Gastrocnemius medialis (tissue), 4 donors: ENCODE results near the gene C14orf132. TPM values are rescaled to one million over a fixed set of nuclear protein-coding genes. Genes with fewer than 3 reads are reported as not detected.

Experiments used
- ATAC-seq, 2 donors: fragments of 150-250 bp; one replicate each; pipeline ENCODE4 v1.9.1; 2016
- DNase-seq, 2 donors: peaks; one replicate each; pipeline ENCODE4 v3.0.0-alpha.2; 2019
- H3K27ac ChIP-seq, 4 donors: fragments of 200-600 bp; sonication (generic); 1 replicate in 1 of 4; 2 replicates in 3 of 4; pipeline ENCODE4 v1.5.1; 2016 to 2018; ENCODE audit warnings: mild to moderate bottlenecking in 2 of 4, moderate library complexity in 1 of 4
- H3K27me3 ChIP-seq, 3 donors: fragments of 200-600 bp; sonication (generic) in 2 of 3; 1 replicate in 1 of 3; 2 replicates in 2 of 3; pipeline versions ENCODE4 v1.5.1 to v1.6.0; 2016 to 2019; ENCODE audit warnings: mild to moderate bottlenecking in 1 of 3, moderate library complexity in 1 of 3
- H3K36me3 ChIP-seq, 2 donors: fragments of 200-600 bp; sonication (generic) in 1 of 2; one replicate each; pipeline ENCODE4 v1.5.1; 2017 to 2018
- H3K4me1 ChIP-seq, 2 donors: fragments of 200-600 bp; sonication (generic) in 1 of 2; one replicate each; pipeline ENCODE4 v1.5.1; 2016 to 2017; ENCODE audit warnings: mild to moderate bottlenecking in 2 of 2
- H3K4me3 ChIP-seq, 4 donors: fragments of 200-600 bp; sonication (generic) in 3 of 4; 1 replicate in 1 of 4; 2 replicates in 3 of 4; pipeline ENCODE4 v1.5.1; 2016 to 2019; ENCODE audit warnings: mild to moderate bottlenecking in 2 of 4
- H3K9me3 ChIP-seq, 3 donors: fragments of 200-600 bp; sonication (generic) in 2 of 3; 1 replicate in 1 of 3; 2 replicates in 2 of 3; pipeline ENCODE4 v1.5.1; 2016 to 2019
- POLR2A ChIP-seq, 2 donors: fragments of 450-650 bp; IDR thresholded peaks; one replicate each; pipeline ENCODE4 v1.6.1; 2017; ENCODE audit warnings: antibody characterized with exemption in 2 of 2, mild to moderate bottlenecking in 2 of 2, moderate library complexity in 2 of 2
- in situ Hi-C, 4 donors: fragments of 200-750 bp; cut with MboI; loops; one replicate each; pipeline versions ENCODE4 v1.15.0 to v1.8.0; 2017; ENCODE audit warnings: low sequenced_read_pairs in 4 of 4
- intact Hi-C: fragments of 100-400 bp; cut with DNase I; formaldehyde crosslinking; loops from one replicate; pipeline ENCODE4 v1.15.1; 2023; ENCODE audit warnings: low total_unique reads
- total RNA-seq, 4 donors: library from RNA; depleted of rRNA; stranded (reverse); fragments of >200 nt; gene quantifications; one replicate each; pipeline versions ENCODE4 v1.1.0 to v1.2.3, GENCODE V29; 2016
- TF ChIP-seq, protein P1 (sequence below), 5 experiments: fragments of 450-650 bp in 3 of 5; fragments of 200-600 bp in 2 of 5; sonication (generic) in 2 of 5; IDR thresholded peaks in 4 of 5; conservative IDR thresholded peaks in 1 of 5; 1 replicate in 4 of 5; 2 replicates in 1 of 5; pipeline ENCODE4 v1.5.1; 2016 to 2019; ENCODE audit warnings: antibody characterized with exemption in 5 of 5, mild to moderate bottlenecking in 3 of 5, moderate library complexity in 3 of 5

C14orf132 gene
- total RNA-seq, 4 donors from 2014 or later = 1.1 to 2.9 (median 1.5) TPM

DNA sequence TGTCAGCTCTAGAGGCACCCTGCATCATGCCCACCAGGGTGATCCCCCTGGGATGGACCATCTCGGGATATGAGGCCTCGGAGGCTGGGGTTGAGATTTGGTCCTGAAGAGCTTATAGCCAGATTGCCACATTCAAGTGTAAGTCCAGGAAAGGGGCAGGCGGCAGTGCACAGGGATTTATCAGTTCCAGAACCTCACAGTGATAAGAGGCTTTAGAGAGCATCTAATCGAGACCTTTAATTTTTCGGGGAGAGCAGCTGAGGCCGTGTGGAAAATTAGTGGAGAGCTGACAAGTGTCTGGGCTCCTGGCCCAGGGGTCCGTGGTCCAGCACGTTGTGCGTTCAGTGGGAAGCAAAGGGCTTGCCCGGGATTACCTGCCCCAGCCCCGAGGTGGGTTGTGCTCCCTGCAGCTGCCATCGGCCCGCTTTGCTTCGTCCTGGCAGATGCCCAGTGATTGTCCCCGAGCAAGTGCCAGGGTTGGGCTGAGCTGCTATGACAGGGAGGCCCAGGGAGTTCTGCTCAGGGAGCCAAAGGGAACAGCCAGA, 52.1 kb downstream of the C14orf132 start:
- intact Hi-C loops (loop anchor here (10.0 kb wide), 1 partner anchor 56 kb away; the partner anchor contains the start of gene C14orf132), in situ Hi-C loops (loop anchor here in 3 of 4 donors (10.0 to 25.0 kb wide), 2 partner anchors 184 to 346 kb away; no protein-coding TSS in a partner anchor)
- TF ChIP-seq, protein P1, sequence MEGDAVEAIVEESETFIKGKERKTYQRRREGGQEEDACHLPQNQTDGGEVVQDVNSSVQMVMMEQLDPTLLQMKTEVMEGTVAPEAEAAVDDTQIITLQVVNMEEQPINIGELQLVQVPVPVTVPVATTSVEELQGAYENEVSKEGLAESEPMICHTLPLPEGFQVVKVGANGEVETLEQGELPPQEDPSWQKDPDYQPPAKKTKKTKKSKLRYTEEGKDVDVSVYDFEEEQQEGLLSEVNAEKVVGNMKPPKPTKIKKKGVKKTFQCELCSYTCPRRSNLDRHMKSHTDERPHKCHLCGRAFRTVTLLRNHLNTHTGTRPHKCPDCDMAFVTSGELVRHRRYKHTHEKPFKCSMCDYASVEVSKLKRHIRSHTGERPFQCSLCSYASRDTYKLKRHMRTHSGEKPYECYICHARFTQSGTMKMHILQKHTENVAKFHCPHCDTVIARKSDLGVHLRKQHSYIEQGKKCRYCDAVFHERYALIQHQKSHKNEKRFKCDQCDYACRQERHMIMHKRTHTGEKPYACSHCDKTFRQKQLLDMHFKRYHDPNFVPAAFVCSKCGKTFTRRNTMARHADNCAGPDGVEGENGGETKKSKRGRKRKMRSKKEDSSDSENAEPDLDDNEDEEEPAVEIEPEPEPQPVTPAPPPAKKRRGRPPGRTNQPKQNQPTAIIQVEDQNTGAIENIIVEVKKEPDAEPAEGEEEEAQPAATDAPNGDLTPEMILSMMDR (IDR thresholded peaks at IDR 0.05 in 4 of 5, conservative IDR thresholded peaks at IDR 0.05 in 1 of 5) = no peak
- TF ChIP-seq POLR2A (IDR thresholded peaks at IDR 0.05) = no peak
- H3K4me3 ChIP-seq = no peak overlapping the region
- no peaks in the 10 kb centered on the region for H3K9me3 ChIP-seq
- no peak overlapping the region for H3K27ac ChIP-seq
- DNase-seq (no peak), ATAC-seq (no peak)
- no peaks in the 10 kb centered on the region for H3K27me3 ChIP-seq
- peaks cover 0 to 4% of the 10 kb centered on the region in 2 donors for H3K4me1 ChIP-seq
- no peaks in the 10 kb centered on the region for H3K36me3 ChIP-seq

DNA sequence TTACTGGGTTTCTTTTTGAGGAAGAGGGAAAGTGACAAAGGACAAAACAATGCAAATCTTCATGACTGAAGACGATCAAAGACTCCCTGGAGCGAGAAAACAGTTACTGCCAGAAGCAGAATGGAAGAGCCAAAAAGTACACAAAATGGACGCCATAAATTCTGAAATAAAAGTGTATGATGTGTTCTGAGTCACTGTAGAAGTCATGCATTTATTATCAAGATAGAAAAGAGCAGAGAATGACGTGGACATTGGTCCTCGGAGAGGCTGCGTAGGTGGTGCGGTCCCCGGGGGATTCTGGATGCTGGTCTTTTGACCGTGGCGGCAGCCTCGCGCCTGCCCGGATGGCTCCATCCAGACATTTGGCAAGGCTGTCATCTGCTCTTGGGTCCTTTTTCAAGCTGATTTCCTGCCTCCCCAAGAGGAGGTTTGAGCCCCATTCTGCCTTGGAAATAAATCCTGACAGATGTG, 52.8 kb downstream of the C14orf132 start:
- Histone ChIP-seq H3K4me3 (no peak overlapping the region), H3K27me3 (no peaks in the 10 kb centered on the region), H3K36me3 (no peaks in the 10 kb centered on the region), H3K4me1 (peaks cover 0 to 4% of the 10 kb centered on the region in 2 donors), H3K27ac (no peak overlapping the region), H3K9me3 (no peaks in the 10 kb centered on the region)
- in situ Hi-C loops (loop anchor here in 3 of 4 donors (10.0 to 25.0 kb wide), 2 partner anchors 183 to 345 kb away; no protein-coding TSS in a partner anchor), intact Hi-C loops (loop anchor here (10.0 kb wide), 1 partner anchor 57 kb away; the partner anchor contains the start of gene C14orf132)
- DNase-seq = no peak
- ATAC-seq = no peak
- TF ChIP-seq POLR2A (IDR thresholded peaks at IDR 0.05) = no peak
- TF ChIP-seq, protein P1 (IDR thresholded peaks at IDR 0.05 in 4 of 5, conservative IDR thresholded peaks at IDR 0.05 in 1 of 5) = no peak

DNA sequence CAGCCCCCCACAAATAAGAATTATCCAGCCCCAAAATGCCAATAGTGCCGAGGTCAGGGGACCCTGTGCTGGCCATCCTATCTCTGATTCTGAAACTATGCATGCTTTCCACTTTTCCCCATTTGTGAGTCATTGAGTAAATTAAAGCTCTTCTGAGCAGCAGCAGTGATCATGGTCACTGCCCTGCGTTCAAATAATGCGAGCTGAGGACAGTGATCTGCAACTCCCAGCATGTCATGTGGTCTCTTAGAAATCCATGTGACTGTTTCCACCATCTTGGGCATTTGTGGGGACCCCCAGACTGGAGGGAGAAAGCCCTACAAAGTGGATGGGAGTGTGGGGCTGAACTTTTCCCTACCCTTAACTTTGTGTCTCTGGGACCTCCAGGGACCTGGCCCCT, 53.8 kb downstream of the C14orf132 start:
- in situ Hi-C loops (loop anchor here in 3 of 4 donors (10.0 to 25.0 kb wide), 2 partner anchors 182 to 344 kb away; no protein-coding TSS in a partner anchor), intact Hi-C loops (loop anchor here (10.0 kb wide), 1 partner anchor 58 kb away; the partner anchor contains the start of gene C14orf132)
- Histone ChIP-seq H3K27ac (no peak overlapping the region), H3K36me3 (no peaks in the 10 kb centered on the region), H3K4me3 (no peak overlapping the region), H3K4me1 (peaks cover 0 to 4% of the 10 kb centered on the region in 2 donors), H3K27me3 (no peaks in the 10 kb centered on the region), H3K9me3 (no peaks in the 10 kb centered on the region)
- no peak for ATAC-seq
- DNase-seq = no peak
- TF ChIP-seq POLR2A (IDR thresholded peaks at IDR 0.05) = no peak
- TF ChIP-seq, protein P1 (IDR thresholded peaks at IDR 0.05 in 4 of 5, conservative IDR thresholded peaks at IDR 0.05 in 1 of 5) = no peak

DNA sequence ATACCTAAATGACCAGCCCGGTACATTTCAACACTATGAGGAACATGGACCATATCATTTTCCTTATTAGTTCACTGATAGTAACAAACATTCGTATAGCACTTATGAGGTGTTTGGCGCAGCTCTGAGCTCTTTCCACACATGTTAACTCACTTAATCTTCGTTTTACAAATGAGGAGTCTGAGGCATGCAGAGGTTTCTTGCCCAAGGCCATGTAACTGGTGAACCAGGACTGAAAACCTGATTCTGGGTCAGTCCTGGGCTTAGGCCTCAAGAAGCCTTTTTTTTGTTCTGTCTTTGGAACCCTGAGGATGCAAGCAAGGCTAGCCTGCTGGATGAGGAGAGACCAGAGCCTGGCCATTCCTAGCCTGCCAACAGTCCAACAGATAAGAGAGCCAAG, 55.0 kb downstream of the C14orf132 start:
- ATAC-seq = no peak
- in situ Hi-C loops = loop anchor here in 3 of 4 donors (10.0 to 25.0 kb wide), 2 partner anchors 181 to 343 kb away; no protein-coding TSS in a partner anchor
- intact Hi-C loops = loop anchor here (10.0 kb wide), 1 partner anchor 59 kb away; the partner anchor contains the start of gene C14orf132
- H3K27ac ChIP-seq = no peak overlapping the region
- no peak overlapping the region for H3K4me3 ChIP-seq
- TF ChIP-seq POLR2A (IDR thresholded peaks at IDR 0.05) = no peak
- TF ChIP-seq, protein P1 (IDR thresholded peaks at IDR 0.05 in 4 of 5, conservative IDR thresholded peaks at IDR 0.05 in 1 of 5) = no peak
- H3K4me1 ChIP-seq = peaks cover 0 to 4% of the 10 kb centered on the region in 2 donors
- no peak for DNase-seq
- H3K36me3 ChIP-seq = no peaks in the 10 kb centered on the region
- H3K9me3 ChIP-seq = no peaks in the 10 kb centered on the region
- H3K27me3 ChIP-seq = no peaks in the 10 kb centered on the region
